HG03378 (cell line): Measurements from ENCODE around the gene AGAP1.

Source experiments
- ATAC-seq: cut with Tn5 transposase; IDR thresholded peaks from one replicate; pipeline ENCODE4 v1.9.1; 2021; ENCODE audit warnings: mild to moderate bottlenecking, moderate library complexity; ENCODE audit not compliant: unreplicated experiment

AGAP1 gene

GRCh38 chr2:236102971-236103370 is 609.1 kb downstream of the AGAP1 start:
- ATAC-seq: no peak

- no peak for ATAC-seq
Observed at GRCh38 chr2:236103981-236104380, 610.1 kb downstream of the AGAP1 start.

GRCh38 chr2:236105955-236106607 is 612.2 kb downstream of the AGAP1 start:
- no peak for ATAC-seq

- ATAC-seq: no peak
Observed at GRCh38 chr2:236106761-236107160, 612.9 kb downstream of the AGAP1 start.

- ATAC-seq: no peak
Observed at GRCh38 chr2:236107536-236107935, 613.7 kb downstream of the AGAP1 start.

DNA sequence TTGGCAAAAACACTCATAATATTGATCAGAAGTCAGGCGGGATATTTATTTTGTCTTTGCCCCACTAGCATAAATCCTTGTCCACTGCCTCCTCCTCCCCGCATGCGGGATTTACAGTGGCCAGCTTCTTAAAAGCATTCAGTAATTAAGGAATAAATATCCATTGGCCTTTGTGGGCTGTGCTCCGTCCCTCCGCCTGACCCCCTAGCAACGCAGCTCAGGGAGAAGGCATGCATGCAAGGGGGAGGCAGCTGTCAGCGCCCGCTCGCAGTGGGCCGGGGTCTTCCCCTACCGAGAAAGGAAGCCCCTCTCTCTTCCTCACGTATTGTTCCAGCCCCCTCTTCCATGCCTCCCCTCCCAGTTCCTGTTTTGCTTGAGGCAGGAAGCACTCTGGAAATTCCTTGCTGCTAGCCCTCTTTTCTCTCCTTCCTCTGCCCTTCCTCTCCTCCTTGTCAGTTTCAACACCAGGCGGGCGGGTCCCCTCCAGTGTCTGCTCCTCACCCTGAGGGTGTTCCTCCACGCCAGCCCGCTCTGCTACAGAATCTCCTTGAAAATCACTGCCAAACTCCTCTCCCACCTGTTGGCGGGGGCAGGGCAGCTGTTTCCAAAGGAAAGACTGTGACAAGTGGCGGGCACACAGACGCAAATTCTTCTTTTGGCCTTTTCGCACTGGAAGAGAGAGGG is 614.2 kb downstream of the AGAP1 start:
- no peak for ATAC-seq

- ATAC-seq: no peak
Observed at GRCh38 chr2:236109061-236109460, 615.2 kb downstream of the AGAP1 start.

GRCh38 chr2:236109473-236109872 is 615.6 kb downstream of the AGAP1 start:
- ATAC-seq: no peak

GRCh38 chr2:236112466-236112865 is 618.6 kb downstream of the AGAP1 start:
- ATAC-seq: no peak

DNA sequence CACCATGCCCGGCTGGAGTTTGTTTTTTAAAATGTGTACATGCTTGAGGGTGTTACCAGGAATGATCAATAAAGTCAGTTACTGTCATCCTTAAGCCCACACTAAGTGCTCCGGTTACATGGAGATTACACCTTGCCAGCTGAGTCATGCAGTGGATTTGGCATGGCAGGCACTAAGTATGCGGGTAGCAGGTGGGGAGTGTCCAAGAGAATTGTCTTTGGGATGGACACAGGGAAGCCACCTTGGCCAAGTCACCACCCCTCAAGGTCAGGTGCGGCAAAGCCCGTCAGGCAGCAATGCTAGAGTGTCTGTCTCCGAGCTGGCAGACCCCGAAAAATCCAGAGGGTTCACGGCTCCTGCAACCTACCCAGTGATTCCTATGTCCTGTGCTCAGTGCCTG is 619.6 kb downstream of the AGAP1 start:
- no peak for ATAC-seq

DNA sequence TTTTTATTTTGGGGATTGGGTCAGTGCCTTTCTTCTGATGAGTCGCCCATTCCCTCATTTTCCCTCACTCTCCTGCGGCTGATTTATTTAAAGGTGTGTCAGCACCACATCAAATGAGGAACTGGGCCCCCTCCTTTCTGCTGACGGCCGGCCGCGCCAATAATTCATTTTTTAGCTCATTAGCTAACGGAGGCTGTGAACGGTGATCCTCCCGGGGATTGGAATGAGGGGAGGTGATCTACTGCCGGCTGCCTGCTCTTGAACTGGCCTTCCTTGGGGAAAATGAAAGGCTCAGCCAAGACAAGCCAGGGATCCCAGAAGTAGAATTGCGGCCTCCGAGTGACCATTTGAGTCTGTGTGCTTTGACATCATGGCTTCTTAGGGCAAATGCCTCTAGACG is 620.1 kb downstream of the AGAP1 start:
- no peak for ATAC-seq

DNA sequence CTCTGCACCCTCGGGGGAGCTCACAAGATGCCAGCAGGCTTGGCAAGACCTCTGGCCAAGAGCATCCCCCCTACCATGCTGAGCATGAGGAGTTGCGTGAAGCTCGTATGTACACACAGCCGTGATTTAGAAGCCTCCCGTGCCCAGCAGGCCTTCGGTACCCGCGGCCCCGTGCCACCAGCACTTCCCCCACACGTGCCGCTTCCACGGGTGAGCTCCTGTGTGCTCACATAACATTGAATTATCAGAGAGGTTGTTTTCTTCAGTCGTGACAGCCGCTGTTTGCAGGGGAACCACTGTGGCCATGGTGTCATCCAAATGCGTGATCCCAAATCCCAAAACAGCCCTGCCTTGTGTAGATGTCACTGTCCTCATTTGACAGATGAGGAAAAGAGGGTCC is 621.1 kb downstream of the AGAP1 start:
- no peak for ATAC-seq

- ATAC-seq: no peak
Observed at GRCh38 chr2:236117401-236117800, 623.6 kb downstream of the AGAP1 start.

DNA sequence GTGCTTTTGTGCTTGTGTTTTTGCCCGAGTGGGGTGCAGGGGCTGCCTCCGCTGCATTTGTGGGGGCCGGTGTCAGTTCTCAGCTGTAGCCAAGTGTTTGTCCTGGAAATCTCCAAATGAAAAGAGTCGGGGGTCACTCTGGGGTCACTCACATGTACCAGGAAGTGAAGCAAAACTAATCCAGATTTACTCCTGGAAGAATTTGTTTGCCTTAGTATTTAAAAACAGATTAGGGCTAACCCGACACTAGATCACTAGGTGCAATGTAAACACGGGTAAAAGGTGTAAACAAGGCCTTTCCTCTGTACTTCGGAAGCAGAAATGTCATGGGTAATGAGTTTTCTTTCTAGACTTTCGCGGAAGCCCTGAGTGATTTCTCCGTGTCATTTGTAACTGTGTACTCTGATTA is 624.0 kb downstream of the AGAP1 start:
- ATAC-seq: no peak

DNA sequence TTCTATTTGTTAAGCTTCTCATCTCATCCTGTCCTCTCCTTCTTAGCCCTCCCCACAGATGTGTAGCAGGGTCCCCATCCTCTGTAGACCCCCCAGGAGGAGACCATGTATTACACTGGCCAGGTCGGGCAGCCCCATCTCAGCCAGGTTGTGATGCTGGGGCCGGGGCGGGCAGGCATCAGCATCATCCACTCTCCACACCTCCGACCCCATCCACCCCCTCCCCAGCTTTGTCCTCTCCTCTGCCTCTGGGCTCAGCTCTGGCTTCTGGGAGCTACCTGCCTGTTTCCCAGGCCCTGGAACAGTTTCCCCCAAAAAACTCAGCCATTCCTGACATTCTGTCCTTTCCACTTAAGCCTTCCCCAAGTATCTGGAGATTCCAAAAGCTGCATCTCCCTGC is 625.2 kb downstream of the AGAP1 start:
- ATAC-seq: no peak

GRCh38 chr2:236119476-236119875 is 625.6 kb downstream of the AGAP1 start:
- no peak for ATAC-seq

- ATAC-seq: no peak
Observed at GRCh38 chr2:236120141-236120601, 626.3 kb downstream of the AGAP1 start.

GRCh38 chr2:236120829-236121228 is 627.0 kb downstream of the AGAP1 start:
- ATAC-seq: no peak

- no peak for ATAC-seq
Observed at GRCh38 chr2:236121546-236121945, 627.7 kb downstream of the AGAP1 start.

GRCh38 chr2:236122236-236122635 is 628.4 kb downstream of the AGAP1 start:
- ATAC-seq: no peak

DNA sequence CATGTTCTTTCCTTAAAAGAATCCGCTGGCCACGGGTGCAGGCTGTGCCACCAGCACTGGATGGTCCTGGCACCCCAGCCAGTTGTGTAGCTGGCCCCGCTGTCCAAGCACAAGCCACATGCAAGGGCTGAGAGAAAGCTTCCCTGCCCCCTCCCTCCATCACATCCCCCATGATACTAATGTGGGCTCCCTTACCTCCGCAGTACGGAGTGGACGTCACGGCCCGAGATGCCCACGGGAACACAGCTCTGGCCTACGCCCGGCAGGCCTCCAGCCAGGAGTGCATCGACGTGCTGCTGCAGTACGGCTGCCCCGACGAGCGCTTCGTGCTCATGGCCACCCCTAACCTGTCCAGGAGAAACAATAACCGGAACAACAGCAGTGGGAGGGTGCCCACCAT is 629.9 kb downstream of the AGAP1 start:
- no peak for ATAC-seq

- no peak for ATAC-seq
Observed at GRCh38 chr2:236124182-236124893, 630.5 kb downstream of the AGAP1 start.
